Prostate gland (tissue), 2 donors: ENCODE measurements around the gene FAAH2.

Source experiments
- POLR2AphosphoS5 ChIP-seq: sonication (generic); formaldehyde crosslinking; IDR thresholded peaks from one replicate; pipeline ENCODE4 v1.6.1; 2017; ENCODE audit warnings: antibody characterized with exemption
- TF ChIP-seq, protein P1 (sequence below), 4 experiments: fragments of 200-600 bp in 2 of 4; fragments of 450-650 bp in 2 of 4; sonication (generic) in 2 of 4; IDR thresholded peaks; 1 replicate in 3 of 4; 2 replicates in 1 of 4; pipeline ENCODE4 v1.5.1; 2016 to 2019; ENCODE audit warnings: antibody characterized with exemption in 4 of 4, mild to moderate bottlenecking in 2 of 4, moderate library complexity in 2 of 4

DNA sequence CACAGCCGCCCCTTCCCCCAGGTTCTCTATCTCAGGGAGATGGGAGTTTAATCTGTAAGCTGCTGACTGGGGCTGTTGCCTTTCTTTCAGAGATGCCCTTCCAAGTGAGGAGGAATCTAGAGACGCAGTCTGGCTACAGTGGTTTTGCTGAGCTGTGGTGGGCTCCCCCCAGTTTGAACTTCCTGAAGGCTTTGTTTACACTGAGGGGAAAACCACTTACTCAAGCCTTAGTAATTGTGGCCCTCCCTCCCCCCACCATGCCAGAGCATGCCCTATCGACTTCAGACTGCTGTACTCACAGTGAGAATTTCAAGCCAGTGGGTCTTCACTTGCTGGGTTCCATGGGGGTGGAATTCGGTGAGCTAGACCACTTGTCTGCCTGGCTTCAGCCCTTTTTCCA, 131.3 kb downstream of the FAAH2 start:
- TF ChIP-seq, protein P1, sequence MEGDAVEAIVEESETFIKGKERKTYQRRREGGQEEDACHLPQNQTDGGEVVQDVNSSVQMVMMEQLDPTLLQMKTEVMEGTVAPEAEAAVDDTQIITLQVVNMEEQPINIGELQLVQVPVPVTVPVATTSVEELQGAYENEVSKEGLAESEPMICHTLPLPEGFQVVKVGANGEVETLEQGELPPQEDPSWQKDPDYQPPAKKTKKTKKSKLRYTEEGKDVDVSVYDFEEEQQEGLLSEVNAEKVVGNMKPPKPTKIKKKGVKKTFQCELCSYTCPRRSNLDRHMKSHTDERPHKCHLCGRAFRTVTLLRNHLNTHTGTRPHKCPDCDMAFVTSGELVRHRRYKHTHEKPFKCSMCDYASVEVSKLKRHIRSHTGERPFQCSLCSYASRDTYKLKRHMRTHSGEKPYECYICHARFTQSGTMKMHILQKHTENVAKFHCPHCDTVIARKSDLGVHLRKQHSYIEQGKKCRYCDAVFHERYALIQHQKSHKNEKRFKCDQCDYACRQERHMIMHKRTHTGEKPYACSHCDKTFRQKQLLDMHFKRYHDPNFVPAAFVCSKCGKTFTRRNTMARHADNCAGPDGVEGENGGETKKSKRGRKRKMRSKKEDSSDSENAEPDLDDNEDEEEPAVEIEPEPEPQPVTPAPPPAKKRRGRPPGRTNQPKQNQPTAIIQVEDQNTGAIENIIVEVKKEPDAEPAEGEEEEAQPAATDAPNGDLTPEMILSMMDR (IDR thresholded peaks at IDR 0.05): no peak
- TF ChIP-seq POLR2AphosphoS5: no peak
